CD8-positive, alpha-beta memory T cell (primary cell): ENCODE results near the gene MACROD2. TPM values are rescaled to one million over a fixed set of nuclear protein-coding genes. Genes with fewer than 3 reads are reported as not detected.

Source experiments
- CTCF ChIA-PET: fragments of 350-600 bp; sonication (Branson Sonifier 250); formaldehyde crosslinking; loops from one replicate; lab custom pipeline; 2021; ENCODE audit warnings: antibody characterized with exemption; lab: Charles Lee
- POLR2A ChIA-PET: fragments of 350-600 bp; sonication (Branson Sonifier 250); formaldehyde crosslinking; loops from one replicate; lab custom pipeline; 2021; ENCODE audit warnings: antibody characterized with exemption; lab: Charles Lee
- DNase-seq, 5 donors: peaks; one replicate each; pipeline versions ENCODE4 v3.0.0 to v3.0.0-alpha.2; 2020 to 2022; ENCODE audit warnings: mixed read lengths in 1 of 5
- H3K27ac ChIP-seq: one replicate; pipeline ENCODE4 v1.7.0; 2013; ENCODE audit warnings: low read depth, mild to moderate bottlenecking, low read length, moderate library complexity
- H3K27me3 ChIP-seq: 2 replicates; pipeline ENCODE4 v1.7.0; 2013; ENCODE audit warnings: low read length, mild to moderate bottlenecking; ENCODE audit not compliant: insufficient read depth, poor library complexity, severe bottlenecking
- H3K36me3 ChIP-seq: 2 replicates; pipeline ENCODE4 v1.7.0; 2013; ENCODE audit warnings: mild to moderate bottlenecking, low read length, moderate library complexity; ENCODE audit not compliant: insufficient read depth
- H3K4me1 ChIP-seq: 2 replicates; pipeline ENCODE4 v1.7.0; 2013; ENCODE audit warnings: mild to moderate bottlenecking, low read length, moderate library complexity; ENCODE audit not compliant: insufficient read depth
- H3K4me3 ChIP-seq: 2 replicates; pipeline ENCODE4 v1.7.0; 2013; ENCODE audit warnings: mild to moderate bottlenecking, low read length
- H3K9me3 ChIP-seq: 2 replicates; pipeline ENCODE4 v1.7.0; 2013; ENCODE audit warnings: mild to moderate bottlenecking, low read length
- H3K27ac Mint-ChIP-seq, 8 donors: one replicate each; pipeline ENCODE4 v1.8.0; 2020 to 2021; ENCODE audit warnings: mixed read lengths in 8 of 8, mild to moderate bottlenecking in 6 of 8, inconsistent platforms in 3 of 8, moderate library complexity in 3 of 8
- H3K27me3 Mint-ChIP-seq, 2 donors: one replicate each; pipeline ENCODE4 v1.8.0; 2020 to 2021; ENCODE audit warnings: mixed read lengths in 2 of 2, mild to moderate bottlenecking in 1 of 2, moderate library complexity in 1 of 2
- H3K36me3 Mint-ChIP-seq, 3 donors: one replicate each; pipeline ENCODE4 v1.8.0; 2020 to 2021; ENCODE audit warnings: mixed read lengths in 3 of 3, inconsistent platforms in 1 of 3, mild to moderate bottlenecking in 1 of 3
- H3K4me1 Mint-ChIP-seq, 3 donors: one replicate each; pipeline ENCODE4 v1.8.0; 2020 to 2021; ENCODE audit warnings: mixed read lengths in 3 of 3, inconsistent platforms in 1 of 3, mild to moderate bottlenecking in 1 of 3
- H3K4me3 Mint-ChIP-seq, 7 donors: one replicate each; pipeline ENCODE4 v1.8.0; 2020 to 2021; ENCODE audit warnings: mixed read lengths in 7 of 7, mild to moderate bottlenecking in 6 of 7, moderate library complexity in 4 of 7, inconsistent platforms in 2 of 7
- H3K9me3 Mint-ChIP-seq, 5 donors: one replicate each; pipeline ENCODE4 v1.8.0; 2020 to 2022; ENCODE audit warnings: mixed read lengths in 5 of 5, mild to moderate bottlenecking in 3 of 5, moderate library complexity in 2 of 5, inconsistent platforms in 1 of 5
- polyA plus RNA-seq: library from polyadenylated mRNA; unstranded; fragments of 300-500 nt; fragmentation: Illumina TruSeq; gene quantifications from one replicate; pipeline ENCODE4 v1.2.3, GENCODE V29; 2021
- total RNA-seq, 2 experiments: library from RNA; stranded (reverse); gene quantifications; one replicate each; pipeline ENCODE4 v1.2.3, GENCODE V29; 2021

MACROD2 gene
- total RNA-seq (not detected), polyA plus RNA-seq (not detected)

- ChIA-PET CTCF (no interaction called here), POLR2A (no interaction called here)
- Mint-ChIP-seq H3K27me3 (peaks cover 5 to 9% of the 10 kb centered on the region in 2 donors), H3K27ac (peak within 1 kb of the TSS in 2 of 8 donors; percentile 58 to 81), H3K36me3 (peaks cover 0 to 3% (median 2%) of the 10 kb centered on the region in 3 donors), H3K4me3 (peak within 1 kb of the TSS in 3 of 7 donors; percentile 23 to 74 (median 53)), H3K4me1 (peaks cover 3 to 7% (median 4%) of the 10 kb centered on the region in 3 donors), H3K9me3 (peaks cover 8 to 31% (median 13%) of the 10 kb centered on the region in 5 donors)
- DNase-seq, result peak in 1 of 5 donors; percentile 16
- Histone ChIP-seq H3K4me3 (no peak within 1 kb of the TSS), H3K36me3 (no peaks in the 10 kb centered on the region), H3K4me1 (no peaks in the 10 kb centered on the region), H3K27me3 (no peaks in the 10 kb centered on the region), H3K27ac (no peak within 1 kb of the TSS), H3K9me3 (no peaks in the 10 kb centered on the region)
Observed at GRCh38 chr20:13995086-13995665, at the start of gene MACROD2. MACROD2 (plus strand) TSS chr20:13995516.

DNA sequence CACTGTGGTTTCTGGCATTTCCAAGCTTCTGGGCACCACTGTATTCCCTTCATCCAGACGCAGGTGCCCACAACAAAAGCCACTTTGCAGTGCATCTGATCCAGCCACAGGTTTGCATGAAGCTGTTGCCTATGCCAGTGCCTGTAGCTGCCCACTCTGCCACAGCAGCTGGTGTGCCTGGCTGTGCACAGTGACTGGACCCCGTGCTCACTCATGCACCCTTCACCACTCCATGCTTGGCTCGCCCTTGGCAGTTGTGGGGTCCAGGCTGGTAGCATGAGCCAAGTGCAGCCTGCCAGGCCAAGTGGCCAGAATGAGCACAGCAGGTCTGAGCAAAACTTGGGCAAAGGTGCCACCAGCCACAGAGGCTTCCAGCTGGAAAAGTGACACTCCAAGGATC lies 47.6 kb upstream of the MACROD2 start:
- no peaks in the 10 kb centered on the region for H3K4me1 ChIP-seq
- Mint-ChIP-seq H3K9me3 (peaks cover 2 to 16% (median 9%) of the 10 kb centered on the region in 5 donors), H3K27me3 (no peaks in the 10 kb centered on the region), H3K36me3 (no peaks in the 10 kb centered on the region), H3K4me3 (no peak overlapping the region), H3K4me1 (no peaks in the 10 kb centered on the region), H3K27ac (no peak overlapping the region)
- no peak for DNase-seq
- CTCF ChIA-PET, result no interaction called here
- POLR2A ChIA-PET, result no interaction called here
- H3K27me3 ChIP-seq, result no peaks in the 10 kb centered on the region
- H3K9me3 ChIP-seq, result no peaks in the 10 kb centered on the region
- H3K27ac ChIP-seq, result no peak overlapping the region
- H3K4me3 ChIP-seq, result no peak overlapping the region
- no peaks in the 10 kb centered on the region for H3K36me3 ChIP-seq

GRCh38 chr20:13953227-13953626 lies 42.1 kb upstream of the MACROD2 start:
- Histone ChIP-seq H3K4me3 (no peak overlapping the region), H3K27ac (no peak overlapping the region), H3K9me3 (no peaks in the 10 kb centered on the region), H3K36me3 (no peaks in the 10 kb centered on the region), H3K4me1 (no peaks in the 10 kb centered on the region), H3K27me3 (no peaks in the 10 kb centered on the region)
- Mint-ChIP-seq H3K4me3 (no peak overlapping the region), H3K4me1 (no peaks in the 10 kb centered on the region), H3K27ac (no peak overlapping the region), H3K9me3 (peaks cover 2 to 13% (median 9%) of the 10 kb centered on the region in 5 donors), H3K36me3 (no peaks in the 10 kb centered on the region), H3K27me3 (no peaks in the 10 kb centered on the region)
- DNase-seq, result no peak
- POLR2A ChIA-PET, result no interaction called here
- CTCF ChIA-PET, result no interaction called here

DNA sequence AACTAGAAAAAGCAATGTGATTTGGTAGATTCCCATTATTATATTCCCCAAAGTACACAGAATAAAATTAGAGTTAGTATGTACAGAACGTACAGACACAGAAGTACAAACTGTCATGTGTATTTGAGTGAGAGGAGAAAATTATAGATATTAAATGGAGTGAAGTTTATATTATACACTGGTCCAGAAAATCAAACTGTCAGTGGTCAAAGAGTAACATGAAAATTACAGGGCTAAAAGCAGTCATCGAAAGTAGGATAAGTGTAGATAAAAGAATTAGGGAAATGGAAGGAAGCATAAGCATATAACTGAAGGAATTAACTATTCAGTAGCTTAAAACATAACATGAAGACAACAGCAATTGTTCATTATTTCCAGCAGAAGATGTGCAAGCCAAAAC lies 35.2 kb upstream of the MACROD2 start:
- H3K4me1 ChIP-seq, result no peaks in the 10 kb centered on the region
- DNase-seq, result no peak
- no peaks in the 10 kb centered on the region for H3K27me3 ChIP-seq
- Mint-ChIP-seq H3K27ac (no peak overlapping the region), H3K27me3 (no peaks in the 10 kb centered on the region), H3K36me3 (no peaks in the 10 kb centered on the region), H3K4me1 (no peaks in the 10 kb centered on the region), H3K4me3 (no peak overlapping the region), H3K9me3 (peaks cover 0 to 8% (median 5%) of the 10 kb centered on the region in 5 donors)
- H3K27ac ChIP-seq, result no peak overlapping the region
- H3K9me3 ChIP-seq, result no peaks in the 10 kb centered on the region
- no peak overlapping the region for H3K4me3 ChIP-seq
- POLR2A ChIA-PET, result no interaction called here
- H3K36me3 ChIP-seq, result no peaks in the 10 kb centered on the region
- CTCF ChIA-PET, result no interaction called here

GRCh38 chr20:13960525-13960924 lies 34.8 kb upstream of the MACROD2 start:
- CTCF ChIA-PET, result no interaction called here

GRCh38 chr20:13984211-13984610 lies 11.1 kb upstream of the MACROD2 start:
- Histone ChIP-seq H3K9me3 (no peaks in the 10 kb centered on the region), H3K4me1 (no peaks in the 10 kb centered on the region), H3K27ac (no peak overlapping the region), H3K27me3 (no peaks in the 10 kb centered on the region), H3K36me3 (no peaks in the 10 kb centered on the region), H3K4me3 (no peak overlapping the region)
- ChIA-PET POLR2A (no interaction called here), CTCF (no interaction called here)
- Mint-ChIP-seq H3K27ac (no peak overlapping the region), H3K9me3 (peaks cover 4 to 17% (median 5%) of the 10 kb centered on the region in 5 donors), H3K4me3 (no peak overlapping the region), H3K27me3 (no peaks in the 10 kb centered on the region), H3K36me3 (no peaks in the 10 kb centered on the region), H3K4me1 (no peaks in the 10 kb centered on the region)
- DNase-seq, result no peak

More at GRCh38 chr20:13960525-13960924, 34.8 kb upstream of the MACROD2 start:
- H3K4me3 ChIP-seq, result no peak overlapping the region
- no peak for DNase-seq
- Mint-ChIP-seq H3K36me3 (no peaks in the 10 kb centered on the region), H3K4me3 (no peak overlapping the region), H3K9me3 (peaks cover 0 to 10% (median 6%) of the 10 kb centered on the region in 5 donors), H3K27me3 (no peaks in the 10 kb centered on the region), H3K27ac (no peak overlapping the region), H3K4me1 (no peaks in the 10 kb centered on the region)
- no peaks in the 10 kb centered on the region for H3K27me3 ChIP-seq
- POLR2A ChIA-PET, result no interaction called here
- H3K36me3 ChIP-seq, result no peaks in the 10 kb centered on the region
- H3K27ac ChIP-seq, result no peak overlapping the region
- no peaks in the 10 kb centered on the region for H3K9me3 ChIP-seq
- no peaks in the 10 kb centered on the region for H3K4me1 ChIP-seq

- no peaks in the 10 kb centered on the region for H3K27me3 Mint-ChIP-seq
- no peaks in the 10 kb centered on the region for H3K4me1 Mint-ChIP-seq
- no peak for DNase-seq
- H3K27me3 ChIP-seq, result no peaks in the 10 kb centered on the region
- no peaks in the 10 kb centered on the region for H3K9me3 ChIP-seq
- CTCF ChIA-PET, result no interaction called here
- POLR2A ChIA-PET, result no interaction called here
- no peaks in the 10 kb centered on the region for H3K36me3 ChIP-seq
- no peak within 1 kb of the TSS for H3K4me3 Mint-ChIP-seq
- H3K36me3 Mint-ChIP-seq, result no peaks in the 10 kb centered on the region
- no peak within 1 kb of the TSS for H3K27ac Mint-ChIP-seq
- H3K27ac ChIP-seq, result no peak within 1 kb of the TSS
- H3K4me3 ChIP-seq, result no peak within 1 kb of the TSS
- peaks cover 9 to 30% (median 12%) of the 10 kb centered on the region in 5 donors for H3K9me3 Mint-ChIP-seq
- H3K4me1 ChIP-seq, result no peaks in the 10 kb centered on the region
Observed at GRCh38 chr20:13990465-13990864, 4.9 kb upstream of the MACROD2 start, which contains the start of gene SEL1L2. SEL1L2 (minus strand) TSS chr20:13990614; CDS start chr20:13990534, 80 bp downstream.

DNA sequence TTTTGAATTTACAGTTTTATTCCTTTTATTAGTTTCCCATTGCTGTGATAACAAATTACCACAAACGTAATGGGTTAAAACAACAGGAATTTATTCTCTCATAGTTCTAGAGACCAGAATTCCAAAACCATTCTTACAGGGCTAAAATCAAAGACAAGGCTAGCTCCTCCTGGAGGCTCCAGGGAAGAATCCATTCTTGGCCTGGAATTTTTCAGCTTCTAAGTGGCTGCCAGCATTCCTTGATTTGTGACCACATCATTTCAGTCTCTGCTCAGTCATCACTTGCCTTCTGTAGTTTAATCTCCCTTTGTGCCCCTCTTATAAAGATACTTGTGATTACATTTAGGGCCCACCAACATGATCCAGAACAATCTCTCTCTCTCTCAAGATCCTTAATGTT lies 4.0 kb upstream of the MACROD2 start:
- H3K36me3 Mint-ChIP-seq, result no peaks in the 10 kb centered on the region
- H3K27me3 Mint-ChIP-seq, result peaks cover 2 to 3% of the 10 kb centered on the region in 2 donors
- Histone ChIP-seq H3K4me3 (no peak overlapping the region), H3K27ac (no peak overlapping the region), H3K9me3 (no peaks in the 10 kb centered on the region), H3K4me1 (no peaks in the 10 kb centered on the region), H3K36me3 (no peaks in the 10 kb centered on the region), H3K27me3 (no peaks in the 10 kb centered on the region)
- H3K27ac Mint-ChIP-seq, result no peak overlapping the region
- ChIA-PET CTCF (no interaction called here), POLR2A (no interaction called here)
- no peak overlapping the region for H3K4me3 Mint-ChIP-seq
- no peak for DNase-seq
- peaks cover 0 to 3% (median 2%) of the 10 kb centered on the region in 3 donors for H3K4me1 Mint-ChIP-seq
- peaks cover 4 to 32% (median 13%) of the 10 kb centered on the region in 5 donors for H3K9me3 Mint-ChIP-seq
